Measurements from ENCODE around the gene COG2.
"Not testable (repeated sequence)": the region's sequence is repeated elsewhere in the genome, so short reads cannot be mapped to it uniquely, and the experiment has no call there.

COG2 gene

DNA sequence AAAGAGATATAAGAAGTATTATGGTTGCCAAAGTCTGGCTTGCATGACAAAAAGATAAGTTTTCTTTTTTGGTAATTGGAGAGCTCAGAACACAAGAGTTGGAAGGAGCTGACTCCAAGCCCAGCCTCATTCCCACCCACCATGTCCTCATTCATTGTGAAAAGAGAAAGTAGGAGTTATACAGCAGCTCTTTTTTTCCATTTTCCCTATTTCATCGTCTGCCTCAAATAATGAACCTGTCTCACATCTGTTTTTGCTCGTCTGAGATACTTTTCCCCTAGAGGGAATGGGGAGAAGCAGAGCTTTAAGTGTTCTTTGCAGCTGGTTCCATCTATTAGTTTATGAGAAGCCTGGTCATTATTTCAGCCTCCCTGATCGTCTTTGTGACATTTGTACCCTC is 36.9 kb downstream of the COG2 start:
- no peak for DNase-seq

DNA sequence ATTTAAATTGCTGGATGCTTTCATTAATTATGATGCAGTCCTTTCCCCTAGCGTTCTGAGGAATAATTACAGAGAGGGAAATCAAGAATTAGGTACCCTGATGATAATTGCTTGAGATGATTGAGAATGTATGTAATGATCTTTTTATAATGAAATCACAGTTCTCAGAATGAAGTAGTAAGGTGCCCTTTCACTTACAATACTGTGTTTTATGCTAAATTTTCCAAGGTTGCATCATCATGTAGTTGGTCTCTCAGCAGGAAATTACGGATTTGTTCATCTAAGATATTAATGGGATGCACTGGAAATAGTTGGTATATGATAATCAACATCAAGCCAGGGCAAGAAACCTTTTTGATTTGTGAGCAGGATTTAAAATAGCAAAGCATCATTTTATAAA is 37.5 kb downstream of the COG2 start:
- no peak for DNase-seq

DNA sequence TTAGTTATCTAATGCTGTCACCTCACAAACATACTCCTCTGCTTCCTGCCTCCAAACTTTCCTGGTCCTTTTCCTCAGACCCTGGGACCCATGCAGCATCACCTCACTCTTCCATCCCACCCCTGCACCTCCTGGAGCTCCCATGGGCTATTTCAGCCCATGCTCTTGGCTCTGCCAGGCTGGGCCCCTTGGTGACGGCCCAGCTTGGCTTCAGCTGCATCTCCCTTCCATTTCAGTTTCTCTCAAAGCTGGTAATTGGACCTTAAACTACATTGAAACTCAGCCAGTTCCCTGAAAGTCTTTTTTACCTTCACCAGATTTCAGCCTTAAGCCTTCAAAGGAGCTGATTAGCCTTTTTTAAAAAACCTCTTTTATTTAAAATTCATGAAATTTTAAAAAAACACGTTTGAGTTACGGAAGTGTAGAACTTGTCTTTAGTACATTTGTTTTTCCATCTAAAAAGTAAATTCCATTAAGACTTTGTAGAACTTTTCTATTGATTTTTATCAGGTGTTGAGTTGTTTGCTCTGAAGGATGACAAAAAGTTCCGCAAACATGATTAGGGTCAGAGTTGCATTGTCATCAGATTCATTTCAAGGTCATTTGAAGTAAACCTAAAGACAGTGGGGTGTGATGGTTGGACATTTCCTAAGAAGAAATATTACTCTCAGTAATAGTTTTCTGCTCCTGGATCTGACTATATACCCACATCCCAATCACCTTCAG is 38.2 kb downstream of the COG2 start:
- DNase-seq, result no peak

DNA sequence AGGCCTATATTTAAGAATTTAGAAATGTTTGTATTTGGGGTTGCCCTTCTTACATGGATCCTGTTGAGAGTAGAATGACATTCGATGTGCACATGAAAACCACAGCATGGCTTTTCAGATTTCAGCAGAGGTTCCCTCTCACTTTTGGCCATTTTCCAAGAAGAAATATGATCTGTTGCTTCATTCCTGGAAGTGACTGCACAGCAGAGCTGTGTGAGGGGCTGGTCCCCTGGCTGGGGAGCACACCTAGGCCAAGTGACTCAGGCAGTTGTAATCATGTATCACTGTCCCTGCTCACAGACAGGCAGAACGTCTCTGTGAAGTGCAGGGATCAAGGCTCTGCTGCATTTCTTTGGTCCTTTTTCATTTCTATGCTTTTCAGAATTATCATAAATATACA is 39.3 kb downstream of the COG2 start:
- DNase-seq, result peak; percentile 58

DNA sequence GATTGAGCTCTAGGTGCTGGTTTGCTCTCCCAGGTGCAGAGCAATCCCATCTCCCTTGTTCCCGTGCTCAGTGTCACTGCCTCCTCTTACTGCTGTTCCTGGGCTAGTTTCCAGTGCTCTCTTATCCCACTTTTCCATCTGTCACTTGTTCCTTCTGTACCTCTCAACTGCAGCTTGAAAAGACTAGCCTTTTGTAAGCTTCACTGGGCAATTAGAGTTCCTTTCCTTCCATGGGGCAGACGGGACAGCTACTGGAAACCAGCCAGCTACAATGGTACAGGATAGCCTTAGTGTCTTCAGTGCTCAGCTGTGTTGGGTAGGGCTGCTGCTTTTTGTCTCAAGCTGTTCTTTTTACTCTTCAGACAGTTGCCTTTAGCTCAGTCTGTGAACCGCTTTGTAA is 40.0 kb downstream of the COG2 start:
- peak; percentile 33 for DNase-seq

DNA sequence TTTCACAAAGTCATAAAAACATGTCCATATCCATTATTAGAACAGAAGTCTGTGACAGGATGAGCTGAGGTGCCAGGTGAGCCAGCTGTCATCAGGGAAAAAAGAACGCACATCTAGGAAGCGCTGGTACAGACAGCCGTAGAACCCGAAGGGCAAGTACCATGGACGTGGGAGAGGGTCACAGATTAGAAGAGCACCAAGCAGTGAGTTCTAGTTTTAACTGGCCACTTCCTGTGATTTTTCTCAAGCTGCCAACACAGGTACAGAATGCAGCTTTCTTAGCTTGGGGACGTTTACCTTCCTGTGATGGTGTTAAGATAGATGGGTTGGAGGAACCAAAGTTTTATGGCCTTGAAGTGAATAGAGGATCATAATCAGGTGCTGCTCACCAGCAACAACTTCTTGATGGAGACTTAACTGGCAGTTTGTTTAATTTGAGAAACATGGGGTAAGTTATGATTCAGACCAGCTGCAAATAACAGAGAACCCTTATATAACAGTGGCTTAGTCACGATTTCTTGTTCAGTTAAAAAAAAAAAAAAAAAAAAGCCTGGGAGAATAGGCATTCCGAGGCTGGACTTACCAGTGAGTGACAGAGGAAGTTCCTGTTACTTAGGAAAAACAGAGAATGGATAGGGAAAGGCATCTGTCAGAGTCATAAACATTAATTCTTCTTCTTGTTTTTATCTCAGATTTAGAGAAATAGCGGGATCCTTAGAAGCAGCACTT is 40.8 kb downstream of the COG2 start:
- DNase-seq, result no peak

DNA sequence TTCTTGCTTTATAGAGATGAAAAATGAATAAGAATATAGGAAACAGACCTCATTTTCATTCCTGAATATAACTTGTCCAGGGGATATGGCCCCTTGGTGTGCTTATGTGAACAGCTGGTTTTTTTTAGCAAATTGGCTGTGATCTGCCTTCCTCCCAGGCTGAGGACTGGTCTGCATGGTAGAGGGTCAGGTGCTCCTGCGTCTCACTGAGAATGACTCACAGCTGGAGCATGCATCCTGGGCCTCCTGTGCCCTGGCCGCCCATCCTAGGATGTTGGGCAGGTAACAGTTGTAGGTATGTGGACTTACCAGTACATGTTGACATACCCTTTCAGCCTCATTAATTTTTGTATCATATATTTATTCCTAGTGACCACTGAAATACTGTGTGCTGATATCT is 41.9 kb downstream of the COG2 start:
- DNase-seq, result no peak

DNA sequence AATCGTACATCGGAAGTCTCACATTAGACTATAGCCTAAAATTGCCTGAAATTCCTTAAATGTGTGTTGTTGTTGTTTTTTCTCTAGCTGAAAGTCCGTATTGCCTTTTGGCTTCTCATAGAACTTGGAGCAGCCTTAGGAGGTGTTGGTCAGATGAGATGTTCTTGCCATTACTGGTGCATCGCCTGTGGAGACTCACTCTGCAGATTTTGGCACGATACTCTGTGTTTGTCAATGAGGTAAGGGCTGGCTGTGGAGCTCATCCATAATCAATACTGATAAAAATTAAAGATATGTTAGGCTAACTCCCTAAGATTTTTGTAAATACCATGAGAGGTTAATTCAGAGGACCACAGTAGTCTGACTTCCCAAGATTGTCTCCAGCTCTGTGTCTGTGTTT is 42.7 kb downstream of the COG2 start:
- DNase-seq, result no peak

DNA sequence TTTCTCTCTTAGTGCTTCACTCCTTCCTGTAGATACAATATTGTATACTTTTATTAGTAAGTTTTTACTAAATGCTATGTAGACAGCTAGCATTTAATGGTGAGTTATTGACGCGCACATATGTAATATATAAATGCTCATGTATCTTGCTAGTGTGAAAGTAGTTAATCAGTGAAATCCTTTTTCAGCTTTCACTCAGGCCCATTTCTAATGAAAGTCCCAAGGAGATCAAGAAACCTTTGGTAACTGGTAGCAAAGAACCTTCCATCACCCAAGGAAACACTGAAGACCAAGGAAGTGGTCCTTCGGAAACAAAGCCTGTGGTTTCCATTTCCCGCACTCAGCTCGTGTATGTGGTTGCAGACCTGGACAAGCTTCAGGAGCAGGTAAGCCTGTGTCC is 44.5 kb downstream of the COG2 start:
- no peak for DNase-seq

DNA sequence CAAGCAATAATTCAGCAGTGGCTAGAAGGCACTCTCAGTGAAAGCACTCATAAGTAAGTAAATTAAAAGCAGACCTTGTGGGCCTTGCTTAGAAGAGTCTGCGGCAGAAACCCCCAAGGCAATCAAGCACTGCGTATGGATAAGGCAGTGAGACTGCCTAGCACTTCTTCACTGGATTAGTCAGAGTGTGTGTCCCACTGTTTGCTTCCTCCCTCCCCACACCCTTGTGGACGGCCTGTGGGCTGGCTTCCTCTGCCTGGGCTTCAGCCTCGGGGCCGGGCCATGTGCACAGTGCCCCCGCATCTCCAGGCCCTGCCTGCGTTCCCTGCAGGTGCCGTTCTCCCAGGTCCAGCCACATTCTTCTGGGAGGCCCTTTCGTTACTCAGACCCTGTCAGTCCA is 47.8 kb downstream of the COG2 start:
- no peak for DNase-seq

DNA sequence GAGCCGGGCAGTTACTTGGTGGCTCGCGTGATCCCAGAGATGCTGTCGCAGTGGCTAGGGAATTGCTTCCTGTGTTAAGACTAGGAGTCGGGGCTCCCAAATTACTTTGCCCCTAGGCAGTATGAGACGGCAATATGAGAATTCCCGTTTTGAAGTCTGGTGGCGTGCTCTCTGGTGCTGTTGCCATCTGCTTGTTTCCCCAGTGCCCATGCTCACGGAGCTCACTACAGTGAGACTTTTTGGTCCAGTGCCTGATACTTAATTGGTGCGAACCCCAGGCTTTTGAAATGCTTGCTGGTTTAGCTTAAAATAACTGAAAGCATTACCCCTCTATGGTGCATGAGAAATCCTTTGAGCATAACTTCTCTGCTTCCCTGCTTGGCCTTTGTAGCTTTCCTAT is 49.3 kb downstream of the COG2 start:
- no peak for DNase-seq

DNA sequence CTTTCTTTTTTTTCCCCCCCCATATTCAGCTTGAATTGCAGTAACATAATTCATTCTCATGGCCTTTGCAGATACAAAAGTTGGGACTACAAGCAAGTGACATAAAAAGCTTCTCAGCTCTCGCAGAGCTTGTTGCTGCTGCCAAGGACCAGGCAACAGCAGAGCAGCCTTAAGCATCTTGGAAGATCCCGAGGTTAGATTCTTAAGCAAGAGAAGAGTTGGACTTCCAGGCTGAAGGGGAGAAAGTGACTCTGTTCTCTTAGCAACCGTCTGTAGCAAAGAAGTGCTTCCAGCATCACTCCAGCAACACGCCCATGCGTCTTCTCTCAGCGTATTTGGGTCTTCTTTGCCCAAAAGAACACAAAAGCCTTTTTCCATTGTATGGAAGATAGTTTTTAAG is 50.9 kb downstream of the COG2 start:
- no peak for DNase-seq

DNA sequence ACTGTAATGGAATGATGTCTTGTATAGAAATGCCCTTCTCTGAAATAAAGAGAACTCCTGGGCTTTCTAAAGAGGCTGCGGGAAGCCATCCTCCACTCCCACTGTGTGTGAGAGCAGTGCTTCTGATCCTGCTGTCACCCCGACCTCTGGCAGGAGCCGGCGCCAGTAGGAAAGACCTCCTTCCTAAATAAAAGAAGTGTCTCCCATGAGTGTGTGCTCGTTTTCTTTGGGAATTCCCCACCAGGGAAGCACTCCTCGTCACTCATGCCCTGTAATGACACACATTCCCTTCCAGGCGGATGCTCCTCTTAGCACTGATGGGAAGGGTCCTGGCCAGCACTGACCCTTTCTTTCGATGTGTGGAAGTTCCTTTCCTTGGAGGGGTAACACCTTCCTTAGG is 51.5 kb downstream of the COG2 start:
- DNase-seq, result no peak

DNA sequence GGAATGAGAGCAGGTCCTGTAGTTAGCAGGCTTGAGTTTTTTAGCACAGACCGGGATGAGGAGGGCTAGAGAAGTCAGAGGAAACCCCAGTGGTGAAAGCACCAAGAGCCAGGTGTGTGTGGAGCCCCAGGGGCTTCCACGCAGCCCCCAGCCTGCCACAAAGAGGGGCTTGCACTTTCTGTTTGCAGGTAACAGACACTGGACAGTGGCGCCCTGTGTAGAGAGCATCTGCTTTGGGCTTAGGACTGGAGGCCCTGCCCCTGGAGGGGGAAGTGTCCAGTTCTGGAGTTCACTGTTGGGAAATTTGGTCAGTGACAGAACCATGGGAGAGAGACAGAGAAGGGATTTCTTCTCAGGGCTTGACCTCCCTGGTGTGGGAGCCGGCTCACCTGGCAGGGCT is 52.2 kb downstream of the COG2 start:
- no peak for DNase-seq

DNA sequence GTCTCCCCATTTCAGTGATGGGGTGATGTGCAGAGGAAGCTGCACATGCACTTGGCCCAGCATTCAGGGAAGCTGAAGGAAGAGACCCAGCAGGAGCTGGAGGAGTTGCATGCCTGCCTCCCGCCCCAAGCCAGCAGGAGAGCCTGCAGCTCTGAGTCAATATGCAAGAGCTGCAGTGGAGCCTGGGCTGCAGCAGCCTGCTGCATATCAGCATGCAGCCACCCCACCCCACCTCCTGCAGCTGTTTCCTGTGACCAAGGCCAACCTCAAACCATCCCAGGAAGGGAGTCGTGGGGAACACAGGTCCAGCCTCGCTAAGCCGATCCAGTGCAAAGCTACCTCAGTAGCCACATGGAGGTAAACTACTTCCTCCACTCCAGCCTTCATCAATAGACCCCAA is 52.7 kb downstream of the COG2 start:
- no peak for DNase-seq

DNA sequence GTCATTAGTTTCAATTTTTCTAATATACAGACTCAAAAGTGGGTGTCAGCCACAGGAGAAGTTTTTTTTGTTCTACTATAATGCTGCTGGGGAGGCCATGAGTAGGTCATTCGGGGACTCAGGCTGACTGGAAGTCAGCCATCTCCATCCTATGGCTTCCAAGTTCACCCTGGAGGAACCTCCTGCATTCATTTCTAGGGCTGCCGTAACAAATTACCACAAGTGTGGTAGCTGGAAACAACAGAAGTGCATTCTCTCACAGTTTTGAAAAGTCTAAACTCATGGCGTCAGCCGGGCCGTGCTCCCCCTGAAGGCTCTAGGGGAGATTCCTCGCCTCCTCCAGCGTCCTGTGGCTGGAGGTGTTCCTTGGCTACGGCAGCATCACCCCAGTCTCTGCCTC is 53.9 kb downstream of the COG2 start:
- DNase-seq, result no peak

DNA sequence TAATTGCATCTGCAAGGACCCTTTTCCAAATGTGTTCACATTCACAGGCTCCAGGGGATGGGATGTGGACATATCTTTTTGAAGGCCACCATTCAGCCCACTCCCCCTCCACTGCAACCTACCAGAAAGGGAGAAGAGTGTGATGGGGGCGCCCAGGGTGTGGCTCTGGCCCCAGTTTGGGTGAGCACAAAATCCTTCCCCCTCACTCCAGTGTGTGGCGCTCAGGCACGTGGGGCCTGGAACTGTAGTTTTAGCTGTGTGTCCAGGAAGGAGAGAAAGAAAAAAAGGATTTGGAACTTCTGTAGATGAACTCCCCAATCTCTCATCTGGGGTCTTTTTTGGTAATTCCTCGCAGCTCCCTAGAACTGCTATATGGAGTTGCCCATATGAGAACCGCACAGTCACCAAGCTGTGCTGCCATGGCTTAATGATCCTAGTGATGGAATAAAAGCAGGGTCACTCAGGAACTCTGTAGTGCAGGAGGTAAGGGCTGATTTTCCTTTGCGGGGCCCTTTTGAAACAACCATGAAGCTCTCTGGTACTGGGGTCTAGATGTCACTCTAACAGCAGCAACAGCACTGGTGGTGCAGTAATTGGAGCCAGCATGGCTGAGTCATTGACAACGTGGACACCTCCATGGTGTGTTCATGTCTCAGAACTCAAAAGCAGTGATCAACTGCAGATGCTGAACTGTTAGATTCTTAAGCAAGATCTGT is 54.6 kb downstream of the COG2 start:
- DNase-seq, result no peak

DNA sequence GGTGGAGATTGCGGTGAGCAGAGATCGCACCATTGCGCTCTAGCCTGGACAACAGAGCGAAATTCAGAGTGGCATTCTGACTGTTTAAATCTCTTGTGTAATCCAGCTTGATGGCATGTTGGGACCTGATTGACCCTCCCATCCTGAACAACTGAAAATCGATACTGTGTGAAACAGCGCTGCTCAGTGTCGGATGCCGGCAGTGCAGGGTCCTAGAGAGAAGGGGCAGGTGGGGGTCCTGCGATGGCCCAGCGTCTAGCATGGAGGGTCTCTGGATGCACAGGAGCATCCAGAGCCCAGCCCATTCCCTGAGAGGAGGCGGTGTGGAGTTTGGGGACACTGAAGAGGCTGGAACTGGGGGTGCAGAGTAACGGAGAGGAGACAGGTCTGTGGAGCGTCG is 55.8 kb downstream of the COG2 start:
- DNase-seq, result no peak

DNA sequence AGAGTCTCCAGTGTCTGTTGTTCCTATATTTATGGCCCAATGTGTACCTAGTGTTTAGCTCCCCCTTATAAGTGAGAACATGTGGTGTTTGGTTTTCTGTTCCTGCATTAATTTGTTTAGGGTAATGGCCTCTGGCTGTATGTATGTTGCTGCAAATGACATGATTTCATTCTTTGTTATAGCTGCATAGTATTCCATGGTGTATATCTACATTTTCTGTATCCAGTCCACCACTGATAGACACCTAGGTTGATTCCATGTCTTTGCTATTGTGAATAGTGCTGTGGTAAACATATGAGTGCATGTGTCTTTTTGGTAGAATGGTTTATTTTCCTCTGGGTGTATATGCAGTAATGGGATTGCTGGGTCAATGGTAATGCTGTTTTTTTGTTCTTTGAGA is 56.7 kb downstream of the COG2 start:
- not testable (repeated sequence) for DNase-seq

DNA sequence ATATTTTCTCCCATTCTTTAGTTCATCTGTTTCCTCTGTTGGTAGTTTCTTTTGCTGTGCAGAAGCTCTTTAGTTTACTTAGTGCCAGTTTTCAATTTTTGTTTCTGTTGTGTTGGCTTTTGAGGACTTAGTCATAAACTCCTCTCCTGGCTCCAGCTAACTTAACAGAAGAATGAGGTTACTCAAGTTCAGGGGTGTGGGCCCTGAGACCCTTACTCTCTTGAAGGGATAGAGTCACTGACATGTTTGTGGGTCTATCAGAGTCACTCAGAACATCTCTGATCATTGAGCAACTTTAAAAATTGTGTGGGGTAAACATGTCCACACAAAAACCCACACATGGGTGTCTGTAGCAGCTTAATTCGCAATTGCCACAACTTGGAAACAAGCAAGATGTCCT is 57.4 kb downstream of the COG2 start:
- no peak for DNase-seq

DNA sequence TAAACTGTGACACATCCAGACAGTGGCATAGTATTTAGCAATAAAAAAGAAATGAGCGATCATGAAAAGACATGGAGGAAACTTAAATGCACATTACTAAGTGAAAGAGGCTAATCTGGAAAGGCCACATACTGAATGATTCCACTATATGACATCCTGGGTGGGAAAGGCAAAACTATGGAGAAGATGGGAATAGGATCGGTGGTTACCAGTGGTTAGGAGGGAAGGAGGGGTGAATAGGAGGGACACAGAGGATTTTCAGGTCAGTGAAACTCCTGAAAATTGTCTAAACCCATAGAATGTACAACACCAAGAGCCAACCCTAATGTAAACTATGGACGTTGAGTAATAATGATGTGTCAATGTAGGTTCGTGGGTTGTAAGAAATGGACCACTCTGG is 57.9 kb downstream of the COG2 start:
- no peak for DNase-seq

DNA sequence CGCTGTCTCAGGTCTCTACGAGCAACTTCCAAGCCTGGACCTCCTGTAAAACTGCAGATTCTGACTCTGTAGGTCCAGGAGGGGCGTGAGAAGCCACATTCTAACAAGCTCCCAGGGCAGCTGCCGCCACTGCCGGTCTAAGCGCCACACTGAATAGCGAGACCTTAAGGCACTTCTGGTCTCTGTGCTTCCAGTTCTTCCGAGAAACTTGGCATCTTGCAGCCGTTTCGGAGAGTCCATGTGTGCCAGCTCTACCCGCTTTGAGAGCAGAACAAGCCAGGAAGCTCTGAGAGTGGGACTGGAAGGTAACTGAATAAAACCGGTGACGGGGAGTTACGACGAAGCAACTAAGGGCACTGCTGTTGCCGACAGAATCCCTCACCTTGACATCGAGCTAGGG is 59.2 kb downstream of the COG2 start:
- no peak for DNase-seq

DNA sequence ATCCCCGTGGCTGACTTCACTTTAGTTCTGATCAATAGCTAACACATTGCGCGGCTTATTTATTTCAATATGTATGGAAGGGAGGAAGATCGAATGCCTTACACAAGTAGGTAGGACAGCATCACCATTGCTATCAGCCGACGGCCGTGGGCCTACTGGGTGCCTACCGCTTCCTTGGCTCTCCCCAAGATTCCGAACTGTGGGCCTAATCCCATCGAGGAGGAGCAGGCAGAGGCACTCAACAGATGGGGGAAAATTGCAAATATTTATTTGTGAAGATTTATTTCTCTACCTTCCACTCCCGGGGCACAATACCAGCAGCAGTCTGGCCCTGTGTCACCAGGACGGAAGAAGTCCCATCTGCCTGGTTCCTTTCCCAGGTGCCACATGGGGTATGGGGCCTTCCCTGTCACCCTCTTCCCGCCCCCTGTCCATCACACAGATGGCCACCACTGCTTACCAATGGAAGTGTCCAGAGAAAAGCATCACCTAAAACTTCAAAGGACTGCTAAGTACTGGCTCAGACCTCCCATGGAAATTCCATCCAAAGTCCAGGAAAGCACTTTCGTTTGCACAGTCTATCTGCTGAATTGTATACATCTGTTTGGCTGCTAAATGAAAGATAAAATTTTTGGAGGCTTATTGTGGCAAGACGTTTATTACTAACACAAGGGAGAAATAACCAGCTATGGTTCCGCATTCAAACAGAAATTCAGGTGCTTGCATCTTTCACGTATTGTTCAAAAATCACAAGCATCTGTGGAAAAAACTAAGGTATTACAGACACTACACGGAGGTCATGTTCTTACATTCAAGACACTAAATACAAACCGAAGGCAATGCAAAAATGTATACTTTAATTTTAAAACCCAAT is 59.9 kb downstream of the COG2 start:
- no peak for DNase-seq
